ENCODE data around the gene PANK4. TPM values are rescaled to one million over a fixed set of nuclear protein-coding genes. Genes with fewer than 3 reads are reported as not detected.

Gene PANK4
- total RNA-seq, 6 experiments from 2014 or later, result 20.6 to 26.4 (median 24.0) TPM

- no peaks in the 10 kb centered on the region for H3K9me3 Mint-ChIP-seq
- H3K27ac Mint-ChIP-seq, result no peak overlapping the region
- TF ChIP-seq CTCF (IDR thresholded peaks at IDR 0.05), result no peak
- no peaks in the 10 kb centered on the region for H3K36me3 Mint-ChIP-seq (ENCODE audit: low read depth)
- DNase-seq, result no peak
- no peaks in the 10 kb centered on the region for H3K4me1 Mint-ChIP-seq (ENCODE audit: low read depth)
- H3K4me3 Mint-ChIP-seq, result no peak overlapping the region
- H3K27me3 Mint-ChIP-seq (ENCODE audit: insufficient read depth), result peaks cover 10% of the 10 kb centered on the region
These were observed 55.9 kb downstream of the PANK4 start for GRCh38 chr1:2470290-2471158.

- no peaks in the 10 kb centered on the region for H3K36me3 Mint-ChIP-seq (ENCODE audit: low read depth)
- no peak overlapping the region for H3K4me3 Mint-ChIP-seq
- no peak overlapping the region for H3K27ac Mint-ChIP-seq
- no peak for DNase-seq
- no peaks in the 10 kb centered on the region for H3K4me1 Mint-ChIP-seq (ENCODE audit: low read depth)
- H3K27me3 Mint-ChIP-seq (ENCODE audit: insufficient read depth), result peaks cover 17% of the 10 kb centered on the region
- no peak for TF ChIP-seq CTCF (IDR thresholded peaks at IDR 0.05)
- no peaks in the 10 kb centered on the region for H3K9me3 Mint-ChIP-seq
These were observed 57.1 kb downstream of the PANK4 start for GRCh38 chr1:2469103-2469940.

GRCh38 chr1:2468540-2468939 lies 57.9 kb downstream of the PANK4 start:
- peaks cover 22% of the 10 kb centered on the region for H3K27me3 Mint-ChIP-seq (ENCODE audit: insufficient read depth)
- no peak overlapping the region for H3K27ac Mint-ChIP-seq
- H3K9me3 Mint-ChIP-seq, result no peaks in the 10 kb centered on the region
- H3K4me1 Mint-ChIP-seq (ENCODE audit: low read depth), result no peaks in the 10 kb centered on the region
- no peak for DNase-seq
- no peaks in the 10 kb centered on the region for H3K36me3 Mint-ChIP-seq (ENCODE audit: low read depth)
- TF ChIP-seq CTCF (IDR thresholded peaks at IDR 0.05), result no peak
- H3K4me3 Mint-ChIP-seq, result no peak overlapping the region

GRCh38 chr1:2468041-2468472 lies 58.3 kb downstream of the PANK4 start:
- TF ChIP-seq CTCF (IDR thresholded peaks at IDR 0.05), result no peak
- no peak overlapping the region for H3K4me3 Mint-ChIP-seq
- no peaks in the 10 kb centered on the region for H3K4me1 Mint-ChIP-seq (ENCODE audit: low read depth)
- no peaks in the 10 kb centered on the region for H3K9me3 Mint-ChIP-seq
- DNase-seq, result peak; percentile 2
- H3K36me3 Mint-ChIP-seq (ENCODE audit: low read depth), result no peaks in the 10 kb centered on the region
- peaks cover 25% of the 10 kb centered on the region for H3K27me3 Mint-ChIP-seq (ENCODE audit: insufficient read depth)
- H3K27ac Mint-ChIP-seq, result no peak overlapping the region

- Mint-ChIP-seq H3K4me1 (ENCODE audit: low read depth) (no peaks in the 10 kb centered on the region), H3K9me3 (no peaks in the 10 kb centered on the region), H3K27me3 (ENCODE audit: insufficient read depth) (peaks cover 30% of the 10 kb centered on the region), H3K4me3 (no peak overlapping the region), H3K36me3 (ENCODE audit: low read depth) (no peaks in the 10 kb centered on the region), H3K27ac (no peak overlapping the region)
- DNase-seq, result no peak
- no peak for TF ChIP-seq CTCF (IDR thresholded peaks at IDR 0.05)
These were observed 59.3 kb downstream of the PANK4 start for GRCh38 chr1:2466958-2467554.

Data from HFFc6 (cell line).